GM21723 (cell line): Measurements from ENCODE around the gene ISX.
A peak's percentile ranks its signal among the peaks of the same experiment; 100 is the strongest.

Source experiments
- ATAC-seq: cut with Tn5 transposase; IDR thresholded peaks from one replicate; pipeline ENCODE4 v1.9.1; 2021; ENCODE audit warnings: mild to moderate bottlenecking, moderate library complexity; ENCODE audit not compliant: unreplicated experiment

Gene ISX

GRCh38 chr22:35109616-35110015 lies 43.7 kb downstream of the ISX start:
- no peak for ATAC-seq

- no peak for ATAC-seq
Measured at GRCh38 chr22:35111244-35111643, 45.3 kb downstream of the ISX start.

GRCh38 chr22:35113341-35113740 lies 47.4 kb downstream of the ISX start:
- ATAC-seq: no peak

DNA sequence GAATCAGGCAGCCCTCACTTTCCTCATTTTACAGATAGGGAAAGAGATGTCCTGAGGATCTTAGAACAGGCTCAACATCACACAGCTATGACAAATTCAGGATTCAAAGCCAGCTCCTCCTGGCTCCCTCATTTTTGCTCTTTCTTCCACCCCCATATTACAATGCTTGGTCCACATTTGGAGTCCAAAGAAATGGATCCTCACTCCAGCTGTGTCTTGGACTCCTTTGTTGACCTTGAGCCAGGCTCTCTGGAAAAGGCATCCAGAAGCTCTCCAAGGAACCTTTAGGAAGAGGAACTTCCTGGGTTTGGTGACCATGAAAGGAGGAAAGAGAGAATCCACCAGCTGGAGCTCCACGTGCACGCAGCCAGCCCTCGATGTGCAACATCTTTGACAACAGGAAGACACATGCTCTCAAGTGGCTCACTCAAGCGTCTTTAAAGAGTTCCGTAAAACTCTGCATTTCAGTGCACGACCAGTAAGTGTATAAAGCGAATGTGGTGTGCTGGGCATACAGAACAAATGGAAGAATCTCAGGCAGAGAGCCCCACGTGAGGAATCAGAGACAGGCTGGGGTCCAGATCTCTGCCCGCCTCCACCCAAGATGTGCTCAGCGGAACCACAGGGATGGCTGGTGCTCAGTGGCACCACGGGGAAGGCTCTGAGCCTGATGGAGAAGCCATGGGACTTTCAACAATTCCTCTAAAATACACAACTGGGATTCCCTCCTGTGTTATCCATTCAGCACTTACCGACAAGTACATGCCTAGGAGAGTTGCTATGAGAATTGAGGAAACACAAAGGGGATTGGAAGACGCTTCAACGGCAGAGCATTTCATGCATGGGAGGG lies 48.4 kb downstream of the ISX start:
- no peak for ATAC-seq

DNA sequence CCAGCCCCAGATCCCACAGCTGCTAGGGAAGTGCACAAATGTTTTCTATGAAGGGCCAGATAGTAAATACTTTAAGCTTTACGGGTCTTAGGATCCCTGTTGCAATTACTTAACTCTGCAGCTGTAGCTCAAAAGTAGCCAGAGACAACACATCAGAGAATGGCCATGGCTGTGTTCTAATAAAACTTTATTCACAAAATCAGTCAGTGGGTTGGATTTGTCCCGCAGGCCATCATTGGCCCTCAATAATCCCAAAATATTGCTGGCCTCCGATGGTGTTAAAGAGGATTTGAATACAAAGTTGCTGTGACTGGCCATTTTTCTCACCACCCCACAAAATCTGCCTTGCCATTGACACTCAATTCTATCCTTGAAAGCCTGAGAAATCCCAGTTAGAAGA lies 49.6 kb downstream of the ISX start:
- ATAC-seq: no peak

DNA sequence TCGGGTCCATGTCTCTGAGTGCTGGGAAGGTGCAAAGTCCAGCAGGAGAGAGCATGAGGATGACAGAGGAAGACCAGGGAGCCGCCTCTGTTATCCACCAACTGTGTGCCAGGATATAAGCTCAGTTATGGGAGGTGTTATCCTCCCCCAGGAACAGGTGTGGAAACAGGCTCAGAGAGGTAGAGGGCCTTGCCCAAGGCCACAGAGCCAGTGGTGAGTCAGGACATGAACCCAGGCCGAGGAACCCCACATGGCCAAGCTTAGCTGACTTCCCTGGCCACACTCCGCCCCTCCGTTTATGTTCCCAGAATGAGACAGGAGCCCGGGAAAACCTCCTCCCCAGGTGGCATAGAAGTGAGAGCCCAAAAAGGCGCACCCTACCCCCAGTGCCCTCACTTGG lies 50.3 kb downstream of the ISX start:
- no peak for ATAC-seq

DNA sequence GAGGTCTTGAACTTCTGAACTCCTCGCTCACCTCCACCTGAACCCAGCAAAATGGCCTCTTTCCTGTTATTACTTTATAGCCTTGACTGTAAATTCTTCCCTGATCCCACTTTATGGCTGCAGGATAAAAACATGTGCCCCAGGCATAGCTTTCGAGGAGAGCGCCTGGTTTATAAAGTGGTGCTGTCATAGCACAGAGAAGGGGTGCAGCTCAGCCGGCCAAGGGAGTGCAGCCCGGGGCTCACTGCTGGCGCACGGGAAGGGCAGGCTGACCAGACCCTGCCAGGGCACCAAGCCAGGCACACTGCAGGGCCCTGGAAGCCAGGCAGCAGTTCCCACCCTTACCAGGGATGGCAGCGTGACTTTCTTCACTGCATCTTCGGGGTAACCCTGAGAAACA lies 50.9 kb downstream of the ISX start:
- ATAC-seq: no peak

DNA sequence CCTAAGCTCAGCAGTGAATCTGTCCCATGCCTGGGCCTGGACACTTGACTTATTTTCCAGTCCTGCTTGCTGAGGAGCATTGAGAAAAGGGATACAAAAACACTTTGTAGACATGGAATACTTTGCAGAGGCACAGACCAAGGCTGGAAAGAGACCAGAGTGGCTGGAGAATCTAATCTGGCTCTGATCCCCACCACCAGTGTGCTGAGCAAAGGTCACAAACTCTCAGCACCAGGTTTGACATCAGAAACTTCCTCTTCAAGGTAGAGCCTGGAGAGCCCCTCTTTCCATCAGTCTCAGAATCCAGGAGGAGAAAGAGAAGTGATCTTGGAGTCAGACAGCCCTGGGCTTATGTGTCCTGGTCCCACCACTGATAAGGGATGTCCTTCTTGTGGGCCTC lies 53.5 kb downstream of the ISX start:
- ATAC-seq: no peak

DNA sequence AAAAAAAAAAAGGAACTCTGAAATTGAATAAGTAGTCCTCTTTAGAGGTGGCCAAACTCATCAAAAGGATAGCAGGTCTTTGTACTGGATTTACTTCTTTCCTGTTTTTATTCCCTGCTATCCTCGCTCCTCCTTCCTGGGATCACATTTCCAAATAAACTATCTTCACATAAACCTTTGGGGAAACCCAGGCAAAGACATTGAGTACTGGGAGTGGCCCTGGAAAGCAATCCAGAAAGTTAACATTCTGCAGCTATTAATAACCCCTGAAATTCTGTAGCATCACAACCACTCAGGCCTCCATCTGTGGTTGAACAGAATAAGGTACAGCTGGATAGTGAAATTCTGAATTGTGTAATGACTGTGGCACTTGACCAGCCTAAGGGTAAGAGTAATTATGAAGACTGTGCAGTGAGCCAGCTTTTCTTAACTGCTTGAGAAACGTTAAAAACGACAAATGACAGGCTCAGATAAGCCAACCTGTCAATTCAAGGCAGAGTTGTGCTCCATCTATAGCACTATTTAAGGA lies 58.8 kb downstream of the ISX start:
- no peak for ATAC-seq

DNA sequence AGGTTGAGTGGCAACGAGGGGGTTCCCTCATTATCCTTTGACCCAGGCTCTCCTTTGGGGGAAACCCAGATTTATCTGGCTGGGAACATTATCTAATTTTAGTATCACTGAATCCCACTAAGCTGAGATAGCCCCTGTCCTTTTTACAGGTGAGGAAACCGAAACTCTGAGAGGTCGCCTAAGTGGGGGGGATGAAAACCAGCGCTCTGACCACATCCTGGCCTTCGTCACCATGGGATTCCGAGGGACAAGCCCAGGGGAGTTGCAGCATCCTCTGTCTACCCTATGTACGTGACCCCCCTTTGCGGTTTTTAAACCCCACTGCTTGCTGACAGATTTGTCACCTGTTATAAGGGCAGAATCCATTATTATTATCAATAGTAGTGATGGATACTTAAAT lies 61.0 kb downstream of the ISX start:
- ATAC-seq: peak; percentile 46

DNA sequence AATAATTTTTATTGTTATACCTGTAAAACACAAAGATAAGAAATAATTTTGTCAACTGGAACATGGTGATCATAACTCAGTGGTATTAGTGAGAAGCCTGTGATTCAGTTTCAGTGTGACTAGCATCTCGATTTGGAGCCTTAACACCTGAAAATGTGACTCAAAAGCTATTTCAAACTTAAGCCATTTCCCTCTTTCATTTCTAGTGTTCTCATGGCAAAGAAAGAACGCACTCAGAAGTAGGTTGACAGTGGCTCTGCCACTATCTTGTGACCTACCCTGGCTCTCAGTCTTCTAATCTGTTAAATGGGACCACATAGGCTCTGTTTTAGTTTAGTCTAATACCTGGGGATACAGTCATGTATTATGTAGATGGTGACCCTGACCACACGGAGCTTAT lies 62.7 kb downstream of the ISX start:
- ATAC-seq: peak; percentile 43

- no peak for ATAC-seq
Measured at GRCh38 chr22:35131525-35132000, 65.6 kb downstream of the ISX start.

DNA sequence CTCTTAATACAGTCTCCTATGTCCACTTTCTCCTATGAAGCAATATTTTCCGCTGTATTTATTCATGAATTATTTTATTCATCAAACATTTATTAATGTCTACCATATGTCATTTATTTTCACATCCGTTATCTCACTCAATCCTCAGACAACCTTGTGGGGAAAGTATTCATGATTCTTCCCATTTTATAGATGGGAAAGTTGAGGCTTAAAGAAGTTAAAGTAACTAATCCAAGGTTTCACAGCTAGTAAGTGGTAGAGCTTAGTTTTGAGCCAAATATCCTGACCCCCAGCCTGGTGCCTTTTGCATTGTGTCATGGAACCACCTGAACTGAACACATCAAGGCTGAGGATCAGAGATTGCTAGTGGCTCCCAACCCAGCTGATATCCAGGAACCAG lies 66.6 kb downstream of the ISX start:
- ATAC-seq: no peak

DNA sequence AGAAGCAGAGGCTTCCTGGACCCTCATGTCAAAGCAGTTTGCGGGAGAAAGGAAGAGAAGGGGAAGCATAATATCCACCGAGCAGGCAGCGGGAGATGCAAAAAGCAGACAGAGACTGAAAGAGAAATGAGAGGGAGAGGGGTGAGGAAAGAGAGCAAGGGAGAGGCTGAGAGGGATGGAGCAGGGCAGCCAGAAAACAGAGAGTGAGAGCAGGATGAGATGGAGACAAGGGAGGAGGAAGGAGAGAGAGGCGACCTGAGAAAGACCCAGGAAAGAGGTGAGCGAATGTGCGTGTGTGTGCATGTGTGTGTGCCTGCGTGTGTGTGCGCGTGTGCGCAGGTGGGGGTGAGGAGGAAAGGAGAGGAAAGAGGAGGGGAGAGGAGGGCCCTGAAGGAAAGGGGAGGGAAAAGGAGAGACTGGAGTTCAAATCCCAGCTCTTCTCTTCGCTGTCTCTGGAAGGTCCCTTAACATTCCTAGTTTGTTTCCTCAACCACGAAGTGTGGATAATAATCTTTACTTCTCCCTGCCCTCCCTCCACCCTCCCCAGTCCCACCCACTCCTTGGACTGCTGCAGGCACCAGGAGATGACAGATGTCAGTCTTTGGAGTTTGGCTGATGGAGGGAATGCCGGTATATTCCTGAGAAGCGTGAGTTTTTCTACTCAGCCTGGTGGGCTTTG lies 67.9 kb downstream of the ISX start:
- no peak for ATAC-seq

- ATAC-seq: no peak
Measured at GRCh38 chr22:35134637-35135036, 68.7 kb downstream of the ISX start.

DNA sequence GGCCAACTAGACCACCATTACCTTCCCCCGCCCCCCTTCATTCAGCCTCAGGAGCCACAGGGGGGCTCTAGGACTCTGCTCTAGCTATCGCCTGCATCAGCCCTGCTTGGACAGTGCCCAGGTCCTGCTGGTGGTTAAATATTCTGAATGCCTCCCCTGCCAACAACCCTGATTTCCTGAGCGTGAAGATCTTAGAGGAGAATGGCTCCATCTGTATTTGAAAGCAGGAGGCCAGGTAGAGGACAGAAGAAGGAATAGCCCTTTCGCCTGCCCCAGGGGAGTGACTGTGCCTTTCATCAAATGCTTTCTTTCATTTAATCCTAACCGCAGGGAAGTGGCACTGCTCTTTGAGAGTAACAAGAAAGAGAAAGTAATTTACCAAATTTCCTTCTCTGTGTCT lies 69.2 kb downstream of the ISX start:
- ATAC-seq: no peak
